ENCODE data around the gene NFKB2.
A peak's percentile ranks its signal among the peaks of the same experiment; 100 is the strongest.

NFKB2 gene

GRCh38 chr10:102408728-102409603 lies 13.5 kb downstream of the NFKB2 start:
- peak in 3 of 4 experiments; percentile 32 to 41 (median 35) for DNase-seq

- no peak for DNase-seq
Measured at GRCh38 chr10:102409604-102410428, 14.3 kb downstream of the NFKB2 start.

DNA sequence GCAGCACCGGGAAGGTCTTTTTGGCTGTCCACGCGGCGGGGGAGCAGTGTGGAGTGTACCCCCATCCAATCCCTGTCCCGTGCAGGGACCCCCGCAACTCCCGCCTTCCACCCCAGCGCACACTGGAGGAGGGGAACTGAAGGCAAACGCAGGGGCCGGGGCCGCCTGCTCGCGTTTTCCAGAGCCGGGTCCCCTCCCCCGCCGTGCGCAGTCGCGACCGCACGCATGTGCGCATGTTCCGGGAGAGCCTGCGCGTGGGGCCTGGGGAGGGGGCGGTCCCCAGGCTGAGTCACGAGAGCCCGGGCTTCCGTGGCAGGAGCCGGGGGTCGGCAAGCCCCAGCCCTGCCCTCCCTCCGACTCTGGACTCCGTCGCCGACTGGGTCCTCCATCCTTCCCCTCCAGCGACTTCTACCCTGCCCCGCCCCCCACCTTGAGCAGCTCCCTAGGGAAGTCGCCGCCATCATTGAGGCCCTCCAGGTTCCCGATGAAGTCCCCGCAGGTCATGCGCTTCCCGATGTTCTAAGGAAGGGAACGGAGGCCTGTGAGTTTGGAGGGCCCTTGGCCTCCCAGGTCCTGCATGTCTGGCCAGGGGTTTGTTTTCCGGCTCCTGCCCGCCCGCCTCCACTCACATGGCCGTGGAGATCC lies 15.0 kb downstream of the NFKB2 start:
- no peak for DNase-seq

DNA sequence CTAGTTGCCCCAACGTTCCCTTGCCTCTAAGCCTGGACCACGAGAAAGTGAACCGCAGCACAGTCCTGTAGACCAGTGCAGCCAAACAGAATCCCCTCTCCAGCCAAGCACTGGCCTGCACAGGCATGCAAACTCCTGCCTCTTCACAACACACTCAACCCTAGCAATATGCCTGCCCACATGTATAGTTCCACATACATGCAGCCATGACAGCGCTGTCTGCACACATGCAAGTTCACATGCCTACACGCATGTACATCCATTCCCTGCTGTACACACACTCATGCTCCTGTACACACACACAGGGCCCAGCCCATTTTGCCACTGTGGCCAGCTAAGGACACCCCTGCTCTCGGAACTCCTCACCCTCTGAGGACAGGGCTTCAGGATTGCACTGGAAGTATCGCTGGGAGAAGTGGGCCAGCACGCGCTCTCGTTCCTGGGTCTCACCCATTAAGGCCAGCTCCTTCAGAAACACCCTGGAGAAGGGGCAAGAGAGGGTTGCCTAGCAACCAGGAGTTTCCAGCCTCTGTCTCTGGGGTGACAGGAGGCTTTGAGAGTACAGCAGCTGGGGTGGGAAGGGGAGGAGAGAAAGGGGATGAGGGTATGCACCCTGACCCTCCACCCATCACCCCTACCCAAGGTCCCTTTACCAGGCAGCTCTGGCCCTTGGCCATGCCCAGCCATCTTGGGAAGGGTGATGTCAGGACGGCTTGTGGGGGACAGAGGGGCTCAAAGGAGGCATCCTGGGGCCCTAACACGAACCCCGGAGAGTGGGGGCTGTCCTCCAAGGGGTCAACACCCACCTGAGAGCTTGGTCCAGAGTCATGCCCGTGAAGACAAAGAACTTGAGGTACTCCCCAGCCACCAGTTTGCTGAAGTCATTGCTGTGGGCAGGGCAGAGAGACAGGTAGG lies 16.1 kb downstream of the NFKB2 start:
- DNase-seq = no peak

DNA sequence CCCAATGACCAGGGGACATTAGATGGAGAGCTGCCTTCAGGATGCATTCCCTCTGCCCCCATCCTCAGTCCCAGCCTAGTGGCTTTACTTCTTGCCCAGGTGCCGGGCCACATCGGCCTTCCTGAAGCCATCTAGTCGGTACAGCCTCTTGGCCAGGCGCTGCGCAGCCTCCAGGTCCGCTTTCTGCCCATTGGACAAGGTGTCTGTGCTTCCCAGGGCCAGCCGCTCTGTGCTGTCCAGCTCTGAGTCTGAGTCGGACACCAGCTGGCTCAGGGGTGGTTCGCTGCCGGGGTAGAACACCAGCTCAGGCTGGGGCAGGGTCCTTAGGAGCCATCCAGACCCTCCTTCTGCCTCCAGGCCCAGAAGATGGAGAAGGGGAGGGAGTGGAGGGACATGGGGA lies 16.8 kb downstream of the NFKB2 start:
- no peak for DNase-seq

DNA sequence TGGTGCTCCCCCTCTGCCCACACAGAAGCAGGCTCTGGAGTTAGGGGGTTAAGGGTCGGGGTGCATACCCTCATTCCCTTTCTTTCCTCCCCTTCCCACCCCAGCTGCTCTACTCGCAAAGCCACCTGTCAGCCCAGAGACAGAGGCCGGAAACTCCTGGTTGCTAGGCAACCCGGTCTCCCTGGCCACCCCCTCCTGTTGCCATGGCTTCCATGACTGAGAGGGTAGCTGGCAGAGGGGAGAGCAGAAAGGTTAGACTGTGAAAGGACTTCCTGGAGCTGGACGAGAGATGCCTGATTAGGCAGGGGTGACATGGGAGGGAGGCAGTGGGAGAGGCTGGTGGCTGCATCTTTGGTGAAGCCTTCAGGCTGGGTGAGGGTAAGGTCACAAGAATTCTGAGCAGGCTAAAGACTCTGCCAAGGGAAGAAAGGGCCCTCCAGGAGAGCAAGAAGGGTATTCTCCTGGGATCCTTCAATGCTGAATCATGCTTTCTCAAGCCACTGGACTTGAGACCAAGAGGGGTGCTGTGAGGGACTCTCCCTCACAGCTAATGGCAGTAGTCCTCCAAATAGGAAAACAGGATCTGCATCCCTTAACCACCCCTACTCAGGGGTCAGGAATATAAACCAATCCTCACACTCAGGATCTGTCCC lies 17.7 kb downstream of the NFKB2 start:
- no peak for DNase-seq

DNA sequence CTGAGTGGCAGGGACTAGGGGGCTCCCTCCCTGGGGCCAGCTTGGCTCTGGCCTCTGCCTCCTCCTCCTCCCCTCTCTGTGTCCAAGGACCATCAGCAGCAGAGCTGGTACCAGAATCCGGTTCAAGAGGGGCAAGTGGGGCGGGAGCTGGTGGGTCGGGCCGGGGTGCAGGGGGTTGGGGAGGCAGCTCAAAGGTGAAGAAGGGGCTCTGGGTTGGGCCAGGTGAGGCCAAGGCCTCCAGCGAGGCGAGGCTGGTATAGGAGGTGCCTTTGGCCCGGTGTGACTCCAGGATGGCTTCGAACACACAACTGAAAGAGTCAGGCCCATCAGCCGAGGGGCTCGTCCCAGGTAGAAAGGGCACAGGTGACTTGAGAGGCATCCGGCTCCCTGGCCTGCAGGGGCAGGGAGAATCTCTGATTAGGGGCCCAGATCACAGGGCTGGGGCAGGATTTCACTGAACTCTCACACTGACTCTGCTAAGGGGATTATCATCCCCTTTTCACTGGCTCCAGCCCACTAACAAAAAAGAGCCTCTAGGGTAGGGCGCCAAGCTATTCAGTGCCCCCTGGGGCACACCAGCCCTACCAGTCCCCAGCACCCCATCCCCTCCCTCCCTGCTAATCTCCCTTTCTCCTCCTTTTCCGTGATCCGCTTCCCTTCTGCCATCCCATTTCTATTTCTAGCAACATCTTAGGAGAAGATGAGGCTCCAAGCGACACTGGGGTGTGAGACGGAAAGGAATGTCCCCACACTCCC lies 18.5 kb downstream of the NFKB2 start:
- no peak for DNase-seq

DNA sequence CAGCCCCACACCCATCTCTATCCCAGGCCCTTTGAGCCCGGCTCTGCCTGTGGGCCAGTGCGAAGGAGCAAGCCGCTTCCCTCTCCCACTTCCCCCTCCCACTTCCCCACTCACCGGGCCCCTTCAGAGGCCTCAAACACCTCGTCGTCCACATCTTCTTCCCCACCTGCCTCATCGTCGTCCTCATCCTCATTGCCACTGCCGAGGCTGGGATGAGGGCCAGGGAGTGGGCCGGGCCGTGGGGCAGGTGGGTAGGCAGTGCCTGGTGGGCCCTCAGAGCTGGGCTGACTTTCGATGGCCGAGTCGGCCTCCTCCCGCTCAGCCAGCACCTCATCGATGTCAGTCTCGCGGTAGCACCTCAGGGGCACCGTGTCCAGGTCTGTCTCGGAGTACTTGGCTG lies 19.2 kb downstream of the NFKB2 start:
- DNase-seq = no peak

- DNase-seq = no peak
Measured at GRCh38 chr10:102416283-102416682, 20.8 kb downstream of the NFKB2 start.

DNA sequence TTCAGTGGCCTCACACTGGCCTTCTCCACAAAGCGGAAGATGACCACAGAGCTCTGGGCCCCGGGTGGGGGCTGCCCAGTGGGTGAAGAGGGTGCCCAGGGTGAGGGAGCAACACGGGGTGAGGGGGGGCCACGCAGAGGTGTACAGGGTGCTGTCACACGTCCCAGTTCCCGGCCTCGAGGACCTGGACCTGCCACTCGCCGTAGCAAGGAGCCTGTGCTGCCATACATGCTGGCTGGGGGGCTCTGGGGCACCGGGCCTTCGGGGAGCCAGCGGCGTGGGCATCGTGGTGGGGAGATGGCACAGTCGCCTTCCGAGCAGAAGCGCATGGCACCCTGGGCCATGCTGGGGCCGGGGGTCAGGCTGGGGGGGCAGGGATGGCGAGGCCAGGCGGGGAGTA lies 21.2 kb downstream of the NFKB2 start:
- DNase-seq = no peak

- no peak for DNase-seq
Measured at GRCh38 chr10:102418622-102419268, 23.2 kb downstream of the NFKB2 start, which contains the start of gene PSD. TSS of gene PSD (minus strand) at chr10:102418785. CDS start at chr10:102417038, 1,747 bp downstream.

DNA sequence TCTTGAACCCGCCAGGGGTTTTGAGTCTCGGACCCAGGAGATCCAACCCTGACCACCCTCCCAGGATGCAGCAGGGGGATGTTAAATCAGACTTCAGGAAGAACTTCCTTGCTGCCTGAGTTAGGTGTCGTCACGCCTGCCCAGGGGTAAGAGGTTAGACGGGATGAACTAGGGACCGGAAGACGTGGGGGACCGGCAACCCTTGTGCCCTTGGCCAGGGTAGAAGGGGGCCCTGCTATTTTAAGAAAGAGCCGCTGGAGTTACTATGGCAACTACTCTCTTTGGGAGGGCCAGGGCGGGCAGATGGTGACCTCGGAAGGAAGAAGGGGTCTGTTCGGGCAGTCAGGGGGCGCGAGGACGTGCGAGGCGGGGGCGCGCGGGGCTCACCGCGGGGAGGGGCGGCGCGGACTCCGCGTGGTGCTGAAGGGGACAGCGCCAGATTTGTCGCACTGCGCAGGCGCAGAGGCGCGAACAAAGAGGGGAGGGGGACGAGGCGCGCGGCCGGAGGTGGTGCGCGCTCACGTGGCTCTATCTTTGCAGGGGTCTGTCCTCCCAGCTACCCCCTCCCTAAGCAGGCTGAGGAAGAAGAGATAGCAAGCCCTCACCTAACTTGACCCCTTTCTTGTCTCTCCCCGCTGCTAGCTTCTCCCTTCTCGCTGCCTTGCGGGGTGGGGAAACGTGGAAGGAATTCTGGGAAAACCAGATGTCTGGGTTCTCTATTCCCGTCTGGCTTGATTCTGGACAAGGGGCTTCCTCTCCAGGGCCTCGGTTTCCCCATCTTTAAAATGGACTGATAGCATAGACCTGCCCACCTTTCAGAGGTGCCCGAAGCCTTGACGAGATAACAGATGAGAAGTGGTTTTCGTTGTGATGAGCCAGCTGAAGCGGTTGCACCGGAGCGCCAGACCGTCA lies 24.0 kb downstream of the NFKB2 start:
- peak; percentile 34 to 50 (median 38) for DNase-seq

DNA sequence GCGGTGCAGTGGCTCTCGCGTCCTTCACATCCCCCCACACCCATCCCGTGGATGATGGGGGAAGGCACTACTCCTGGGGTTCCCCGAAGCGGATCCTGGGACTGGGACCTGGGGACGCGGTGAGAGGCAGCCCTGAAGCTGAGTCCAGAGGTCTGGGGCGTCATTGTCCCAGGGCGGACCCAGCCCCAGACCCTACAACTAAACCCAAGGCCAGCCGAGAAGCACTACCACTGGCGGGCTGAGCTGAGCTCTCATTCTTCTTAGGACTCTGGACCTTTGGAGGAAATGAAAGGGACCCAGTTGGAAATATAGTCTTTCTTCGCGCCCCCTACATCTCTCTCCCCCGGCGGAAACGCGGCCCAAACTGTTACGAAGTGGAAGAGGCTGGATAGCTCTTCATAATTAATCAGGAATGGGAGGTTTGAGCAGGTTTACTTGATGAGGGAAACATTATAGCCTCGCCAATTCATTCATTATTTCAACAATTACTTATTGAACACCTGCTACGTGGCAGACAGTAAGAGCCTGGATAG lies 24.7 kb downstream of the NFKB2 start:
- DNase-seq = no peak

DNA sequence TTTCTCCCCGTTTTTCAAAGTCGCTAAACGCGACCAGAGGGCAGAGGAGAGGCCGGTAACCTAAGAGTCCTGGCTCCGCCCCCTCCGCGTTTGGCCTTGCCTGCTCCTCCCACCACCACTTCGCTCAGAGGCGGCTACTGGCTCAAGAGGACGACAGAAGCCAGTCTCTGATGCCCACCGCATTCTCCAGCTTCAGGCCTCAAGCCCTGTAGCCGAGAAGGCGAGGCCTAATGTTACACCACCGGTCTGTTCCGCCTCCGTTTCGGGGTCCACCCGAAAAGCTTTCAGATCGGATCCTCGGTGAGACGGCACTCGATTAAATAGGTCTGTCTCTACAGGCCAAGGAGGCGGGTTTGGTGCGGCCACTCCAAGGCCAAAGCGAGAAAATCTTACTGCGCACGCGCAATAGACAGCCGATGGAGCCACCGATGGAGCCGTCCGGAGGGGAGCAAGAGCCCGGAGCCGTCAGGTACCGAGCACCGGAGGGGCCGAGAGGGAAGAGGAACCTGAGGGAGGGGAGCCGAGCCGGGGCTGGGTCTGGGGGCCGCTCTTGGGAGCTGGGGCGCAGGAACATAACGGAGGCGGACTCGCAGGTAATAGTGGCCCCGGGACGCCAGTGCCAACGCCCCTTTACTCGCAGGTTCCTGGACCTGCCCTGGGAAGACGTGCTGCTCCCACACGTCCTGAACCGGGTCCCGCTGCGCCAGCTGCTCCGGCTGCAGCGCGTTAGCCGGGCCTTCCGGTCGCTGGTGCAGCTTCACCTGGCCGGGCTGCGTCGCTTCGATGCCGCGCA lies 25.4 kb downstream of the NFKB2 start, which contains the start of gene FBXL15:
FBXL15 (plus strand) TSS at position 123 of the 793 bp plus-strand sequence; CDS start at position 417, 294 bp downstream.
- peak; percentile 84 to 94 (median 88) for DNase-seq

DNA sequence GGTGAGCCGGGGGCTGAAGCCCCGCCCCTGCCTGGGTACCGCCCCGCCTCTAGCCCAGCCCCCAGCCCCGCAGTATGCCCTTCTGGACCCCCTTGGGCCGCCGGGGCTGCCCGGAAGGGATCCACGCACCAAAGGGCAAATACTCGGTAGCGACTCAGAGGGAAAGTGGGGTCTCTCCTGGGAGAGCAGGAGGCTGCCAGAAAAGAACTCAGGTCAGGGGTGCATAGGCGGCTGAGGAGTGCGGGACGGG lies 25.9 kb downstream of the NFKB2 start:
- no peak for DNase-seq

GRCh38 chr10:102421757-102422512 lies 26.4 kb downstream of the NFKB2 start:
- no peak for DNase-seq

DNA sequence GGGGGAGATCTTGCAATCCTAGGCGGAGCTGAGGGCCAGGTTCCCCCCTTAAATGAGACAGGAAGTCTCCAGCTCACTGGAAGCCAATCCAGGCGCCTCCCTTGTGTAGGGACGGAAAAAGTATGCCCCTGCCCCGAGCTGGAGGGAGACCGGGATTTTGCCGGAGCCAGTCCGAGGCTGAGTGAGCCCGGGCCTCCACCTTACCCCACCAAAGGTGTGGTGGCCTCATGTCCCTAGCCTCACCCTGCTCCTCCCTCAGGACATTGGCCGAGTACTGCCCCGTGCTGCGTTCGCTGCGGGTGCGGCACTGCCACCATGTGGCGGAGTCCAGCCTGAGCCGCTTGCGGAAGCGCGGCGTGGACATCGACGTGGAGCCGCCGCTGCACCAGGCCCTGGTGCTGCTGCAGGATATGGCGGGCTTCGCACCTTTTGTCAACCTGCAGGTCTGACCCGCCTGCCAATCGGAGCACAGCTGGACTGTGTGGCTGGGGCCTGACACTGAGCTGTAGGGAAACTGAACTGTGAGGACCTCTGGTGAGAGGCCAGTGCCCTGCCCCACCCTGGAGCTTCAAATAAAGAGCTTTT lies 27.1 kb downstream of the NFKB2 start:
- peak in 1 of 4 experiments; percentile 23 for DNase-seq

Measured in activated CD4-positive, CD25-positive, alpha-beta regulatory T cell (primary cell).